ENCODE measurements around the gene FCMR.

Gene FCMR

GRCh38 chr1:206923009-206923960 lies 1.5 kb upstream of the FCMR start:
- DNase-seq, result peak; percentile 76
- H3K27ac Mint-ChIP-seq, result no peak overlapping the region
- H3K4me3 Mint-ChIP-seq, result no peak overlapping the region
- H3K9me3 Mint-ChIP-seq, result no peaks in the 10 kb centered on the region
- H3K27me3 Mint-ChIP-seq, result no peaks in the 10 kb centered on the region
- peaks cover 28% of the 10 kb centered on the region for H3K4me1 Mint-ChIP-seq (ENCODE audit: low read depth)
- H3K36me3 Mint-ChIP-seq (ENCODE audit: low read depth), result peaks cover 15% of the 10 kb centered on the region

- DNase-seq, result no peak
- peaks cover 29% of the 10 kb centered on the region for H3K4me1 Mint-ChIP-seq (ENCODE audit: low read depth)
- no peaks in the 10 kb centered on the region for H3K27me3 Mint-ChIP-seq
- no peaks in the 10 kb centered on the region for H3K9me3 Mint-ChIP-seq
- H3K36me3 Mint-ChIP-seq (ENCODE audit: low read depth), result peaks cover 22% of the 10 kb centered on the region
- no peak overlapping the region for H3K4me3 Mint-ChIP-seq
- H3K27ac Mint-ChIP-seq, result no peak overlapping the region
Observed at GRCh38 chr1:206922524-206922923, 783 bp upstream of the FCMR start.

- H3K9me3 Mint-ChIP-seq, result no peaks in the 10 kb centered on the region
- peaks cover 65% of the 10 kb centered on the region for H3K4me1 Mint-ChIP-seq (ENCODE audit: low read depth)
- H3K27ac Mint-ChIP-seq, result peak overlapping the region; percentile 88
- H3K27me3 Mint-ChIP-seq, result no peaks in the 10 kb centered on the region
- H3K36me3 Mint-ChIP-seq (ENCODE audit: low read depth), result peaks cover 51% of the 10 kb centered on the region
- DNase-seq, result no peak
- H3K4me3 Mint-ChIP-seq, result no peak overlapping the region
Observed at GRCh38 chr1:206918076-206918475, 3.7 kb downstream of the FCMR start.

- Mint-ChIP-seq H3K9me3 (no peaks in the 10 kb centered on the region), H3K4me3 (no peak overlapping the region), H3K36me3 (ENCODE audit: low read depth) (peaks cover 65% of the 10 kb centered on the region), H3K4me1 (ENCODE audit: low read depth) (peaks cover 84% of the 10 kb centered on the region), H3K27ac (peak overlapping the region; percentile 88), H3K27me3 (no peaks in the 10 kb centered on the region)
- no peak for DNase-seq
Observed at GRCh38 chr1:206916000-206916709, 5.6 kb downstream of the FCMR start.

GRCh38 chr1:206915030-206915735 lies 6.6 kb downstream of the FCMR start:
- DNase-seq, result no peak
- no peak overlapping the region for H3K4me3 Mint-ChIP-seq
- peaks cover 62% of the 10 kb centered on the region for H3K36me3 Mint-ChIP-seq (ENCODE audit: low read depth)
- no peaks in the 10 kb centered on the region for H3K27me3 Mint-ChIP-seq
- peaks cover 93% of the 10 kb centered on the region for H3K4me1 Mint-ChIP-seq (ENCODE audit: low read depth)
- no peaks in the 10 kb centered on the region for H3K9me3 Mint-ChIP-seq
- peak overlapping the region; percentile 88 for H3K27ac Mint-ChIP-seq

GRCh38 chr1:206913766-206914537 lies 7.8 kb downstream of the FCMR start:
- H3K27me3 Mint-ChIP-seq, result no peaks in the 10 kb centered on the region

GRCh38 chr1:206912445-206913095 lies 9.2 kb downstream of the FCMR start:
- Mint-ChIP-seq H3K27me3 (no peaks in the 10 kb centered on the region), H3K4me3 (no peak overlapping the region)
- DNase-seq, result peak; percentile 70

More at GRCh38 chr1:206913766-206914537, 7.8 kb downstream of the FCMR start:
- Mint-ChIP-seq H3K4me1 (ENCODE audit: low read depth) (peaks cover 91% of the 10 kb centered on the region), H3K9me3 (no peaks in the 10 kb centered on the region), H3K27ac (peak overlapping the region; percentile 88), H3K4me3 (no peak overlapping the region), H3K36me3 (ENCODE audit: low read depth) (peaks cover 59% of the 10 kb centered on the region)
- no peak for DNase-seq

GRCh38 chr1:206911064-206911663 lies 10.6 kb downstream of the FCMR start:
- peaks cover 64% of the 10 kb centered on the region for H3K36me3 Mint-ChIP-seq (ENCODE audit: low read depth)
- DNase-seq, result no peak

More at GRCh38 chr1:206912445-206913095, 9.2 kb downstream of the FCMR start:
- Mint-ChIP-seq H3K4me1 (ENCODE audit: low read depth) (peaks cover 92% of the 10 kb centered on the region), H3K36me3 (ENCODE audit: low read depth) (peaks cover 64% of the 10 kb centered on the region), H3K9me3 (no peaks in the 10 kb centered on the region), H3K27ac (peak overlapping the region; percentile 46)

GRCh38 chr1:206909883-206910318 lies 11.8 kb downstream of the FCMR start:
- no peak for DNase-seq
- H3K4me1 Mint-ChIP-seq (ENCODE audit: low read depth), result peaks cover 91% of the 10 kb centered on the region
- H3K4me3 Mint-ChIP-seq, result peak overlapping the region; percentile 38
- H3K9me3 Mint-ChIP-seq, result no peaks in the 10 kb centered on the region
- H3K27me3 Mint-ChIP-seq, result no peaks in the 10 kb centered on the region
- H3K36me3 Mint-ChIP-seq (ENCODE audit: low read depth), result peaks cover 64% of the 10 kb centered on the region
- no peak overlapping the region for H3K27ac Mint-ChIP-seq

More at GRCh38 chr1:206911064-206911663, 10.6 kb downstream of the FCMR start:
- H3K27me3 Mint-ChIP-seq, result no peaks in the 10 kb centered on the region
- H3K4me1 Mint-ChIP-seq (ENCODE audit: low read depth), result peaks cover 91% of the 10 kb centered on the region
- peak overlapping the region; percentile 55 for H3K27ac Mint-ChIP-seq
- H3K9me3 Mint-ChIP-seq, result no peaks in the 10 kb centered on the region
- H3K4me3 Mint-ChIP-seq, result no peak overlapping the region

- peaks cover 67% of the 10 kb centered on the region for H3K36me3 Mint-ChIP-seq (ENCODE audit: low read depth)
- peak overlapping the region; percentile 65 for H3K4me3 Mint-ChIP-seq
- peak; percentile 73 for DNase-seq
- no peaks in the 10 kb centered on the region for H3K9me3 Mint-ChIP-seq
- no peaks in the 10 kb centered on the region for H3K27me3 Mint-ChIP-seq
- H3K27ac Mint-ChIP-seq, result peak overlapping the region; percentile 84
- peaks cover 91% of the 10 kb centered on the region for H3K4me1 Mint-ChIP-seq (ENCODE audit: low read depth)
Observed at GRCh38 chr1:206909161-206909882, 12.4 kb downstream of the FCMR start.

- Mint-ChIP-seq H3K36me3 (ENCODE audit: low read depth) (peaks cover 72% of the 10 kb centered on the region), H3K4me3 (no peak overlapping the region), H3K9me3 (no peaks in the 10 kb centered on the region), H3K27me3 (no peaks in the 10 kb centered on the region), H3K27ac (peak overlapping the region; percentile 6), H3K4me1 (ENCODE audit: low read depth) (peaks cover 89% of the 10 kb centered on the region)
- DNase-seq, result no peak
Observed at GRCh38 chr1:206908038-206908437, 13.7 kb downstream of the FCMR start.

- no peak for DNase-seq
- H3K36me3 Mint-ChIP-seq (ENCODE audit: low read depth), result peaks cover 72% of the 10 kb centered on the region
- no peak overlapping the region for H3K4me3 Mint-ChIP-seq
- H3K27me3 Mint-ChIP-seq, result no peaks in the 10 kb centered on the region
- no peaks in the 10 kb centered on the region for H3K9me3 Mint-ChIP-seq
- peaks cover 89% of the 10 kb centered on the region for H3K4me1 Mint-ChIP-seq (ENCODE audit: low read depth)
- H3K27ac Mint-ChIP-seq, result peak overlapping the region; percentile 6
Observed at GRCh38 chr1:206907304-206907991, 14.3 kb downstream of the FCMR start.
